ENCODE results near the gene SMAD3. TPM values are rescaled to one million over a fixed set of nuclear protein-coding genes. Genes with fewer than 3 reads are reported as not detected.

Gene SMAD3
- total and polyA plus RNA-seq, 4 donors: 10.9 to 41.6 (median 23.4) TPM

- H3K4me1 ChIP-seq (ENCODE audit: control insufficient read depth in 5 of 5, insufficient read depth in 5 of 5, low read length in 5 of 5): peaks cover 17 to 61% (median 45%) of the 10 kb centered on the region in 5 donors
- TF ChIP-seq CTCF (IDR thresholded peaks at IDR 0.05; ENCODE audit: control extremely low read depth, extremely low read depth): no peak
- no peak overlapping the region for H3K9ac ChIP-seq (ENCODE audit: insufficient read depth in 1 of 2, low read length in 2 of 2)
- H3K36me3 ChIP-seq (ENCODE audit: control insufficient read depth in 4 of 4, insufficient read depth in 4 of 4, low read length in 4 of 4): peaks cover 0 to 27% (median 12%) of the 10 kb centered on the region in 4 donors
- DNase-seq (no peak), ATAC-seq (ENCODE audit: insufficient read depth, low FRiP score) (no peak)
- WGBS, 2 donors: 96 to 98% methylated on average over 11 of the region's 11 CpGs
- no peaks in the 10 kb centered on the region for H3K9me3 ChIP-seq (ENCODE audit: control insufficient read depth in 4 of 4, insufficient read depth in 3 of 4, low read length in 3 of 4)
- H3K4me3 ChIP-seq: no peak overlapping the region
- no peak overlapping the region for H3K27ac ChIP-seq (ENCODE audit: low read depth in 1 of 2, low read length in 1 of 2)
- H3K27me3 ChIP-seq (ENCODE audit: control insufficient read depth in 3 of 3, insufficient read depth in 3 of 3, low read length in 2 of 3): no peaks in the 10 kb centered on the region
Observed at GRCh38 chr15:67180035-67180434, 114.6 kb downstream of the SMAD3 start.

- no peak for TF ChIP-seq CTCF (IDR thresholded peaks at IDR 0.05; ENCODE audit: control extremely low read depth, extremely low read depth)
- Histone ChIP-seq H3K27ac (ENCODE audit: low read depth in 1 of 2, low read length in 1 of 2) (no peak overlapping the region), H3K27me3 (ENCODE audit: control insufficient read depth in 3 of 3, insufficient read depth in 3 of 3, low read length in 2 of 3) (no peaks in the 10 kb centered on the region), H3K9me3 (ENCODE audit: control insufficient read depth in 4 of 4, insufficient read depth in 3 of 4, low read length in 3 of 4) (no peaks in the 10 kb centered on the region), H3K36me3 (ENCODE audit: control insufficient read depth in 4 of 4, insufficient read depth in 4 of 4, low read length in 4 of 4) (peaks cover 0 to 25% (median 15%) of the 10 kb centered on the region in 4 donors), H3K4me3 (no peak overlapping the region), H3K4me1 (ENCODE audit: control insufficient read depth in 5 of 5, insufficient read depth in 5 of 5, low read length in 5 of 5) (peaks cover 17 to 60% (median 44%) of the 10 kb centered on the region in 5 donors), H3K9ac (ENCODE audit: insufficient read depth in 1 of 2, low read length in 2 of 2) (no peak overlapping the region)
- no peak for DNase-seq
- ATAC-seq (ENCODE audit: insufficient read depth, low FRiP score): no peak
- 96 to 97% methylated on average over 10 of the region's 10 CpGs for WGBS, 2 donors
Observed at GRCh38 chr15:67180514-67181191, 115.3 kb downstream of the SMAD3 start.

- WGBS, 2 donors: 95 to 97% methylated on average over 15 of the region's 15 CpGs
- H3K9ac ChIP-seq (ENCODE audit: insufficient read depth in 1 of 2, low read length in 2 of 2): no peak overlapping the region
- DNase-seq (no peak), ATAC-seq (ENCODE audit: insufficient read depth, low FRiP score) (no peak)
- no peaks in the 10 kb centered on the region for H3K27me3 ChIP-seq (ENCODE audit: control insufficient read depth in 3 of 3, insufficient read depth in 3 of 3, low read length in 2 of 3)
- no peaks in the 10 kb centered on the region for H3K9me3 ChIP-seq (ENCODE audit: control insufficient read depth in 4 of 4, insufficient read depth in 3 of 4, low read length in 3 of 4)
- peaks cover 14 to 60% (median 40%) of the 10 kb centered on the region in 5 donors for H3K4me1 ChIP-seq (ENCODE audit: control insufficient read depth in 5 of 5, insufficient read depth in 5 of 5, low read length in 5 of 5)
- no peak overlapping the region for H3K27ac ChIP-seq (ENCODE audit: low read depth in 1 of 2, low read length in 1 of 2)
- no peak for TF ChIP-seq CTCF (IDR thresholded peaks at IDR 0.05; ENCODE audit: control extremely low read depth, extremely low read depth)
- no peak overlapping the region for H3K4me3 ChIP-seq
- peaks cover 0 to 24% (median 13%) of the 10 kb centered on the region in 4 donors for H3K36me3 ChIP-seq (ENCODE audit: control insufficient read depth in 4 of 4, insufficient read depth in 4 of 4, low read length in 4 of 4)
Observed at GRCh38 chr15:67181221-67181639, 115.8 kb downstream of the SMAD3 start.
